GM19239 (cell line): ENCODE results near the gene RAD50.
"Not testable (repeated sequence)": the region's sequence is repeated elsewhere in the genome, so short reads cannot be mapped to it uniquely, and the experiment has no call there.

Experiments used
- DNase-seq: peaks from one replicate; pipeline ENCODE4 v3.0.0; 2011; ENCODE audit warnings: low spot score; ENCODE audit not compliant: insufficient read length
- FAIRE-seq: peaks from 2 replicates; lab custom pipeline; 2011; peaks lifted over from hg19 to GRCh38; lab: Jason Lieb, UNC

RAD50 gene

GRCh38 chr5:132556153-132556762 is 519 bp upstream of the RAD50 start:
- DNase-seq: no peak
- no peak for FAIRE-seq

- FAIRE-seq (no peak), DNase-seq (peak; percentile 12)
Measured at GRCh38 chr5:132557478-132558172, 848 bp downstream of the RAD50 start.

DNA sequence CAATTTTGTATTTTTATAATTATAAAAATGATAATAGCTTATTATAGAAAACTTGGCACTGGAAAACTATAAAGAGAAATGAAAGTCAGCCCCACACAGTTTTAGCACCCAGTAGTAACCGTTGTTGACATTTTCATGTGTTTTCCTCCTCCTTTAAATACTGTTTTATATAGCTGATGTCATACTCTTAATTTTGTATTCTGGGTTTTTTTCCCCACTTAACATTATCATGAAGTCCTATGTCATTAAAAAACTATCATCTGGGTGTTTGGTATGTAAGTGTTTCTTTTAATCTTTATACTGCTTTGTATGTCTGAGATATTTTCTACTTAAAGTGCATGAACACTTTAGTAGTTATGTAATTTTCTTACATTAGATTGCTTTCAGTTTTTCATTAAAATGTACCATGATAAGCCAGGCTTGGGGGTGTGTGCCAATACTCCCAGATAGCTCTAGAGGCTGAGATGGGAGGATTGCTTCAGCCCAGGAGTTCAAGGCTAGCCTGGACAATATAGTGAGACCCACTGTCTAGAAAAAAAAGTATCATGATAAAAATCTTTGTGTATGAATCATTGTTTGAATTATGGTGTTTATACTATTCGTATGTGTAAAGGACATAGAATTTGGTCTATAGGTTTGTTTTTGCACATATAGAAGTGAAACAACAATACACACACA is 2.7 kb downstream of the RAD50 start:
- FAIRE-seq (no peak), DNase-seq (no peak)

DNA sequence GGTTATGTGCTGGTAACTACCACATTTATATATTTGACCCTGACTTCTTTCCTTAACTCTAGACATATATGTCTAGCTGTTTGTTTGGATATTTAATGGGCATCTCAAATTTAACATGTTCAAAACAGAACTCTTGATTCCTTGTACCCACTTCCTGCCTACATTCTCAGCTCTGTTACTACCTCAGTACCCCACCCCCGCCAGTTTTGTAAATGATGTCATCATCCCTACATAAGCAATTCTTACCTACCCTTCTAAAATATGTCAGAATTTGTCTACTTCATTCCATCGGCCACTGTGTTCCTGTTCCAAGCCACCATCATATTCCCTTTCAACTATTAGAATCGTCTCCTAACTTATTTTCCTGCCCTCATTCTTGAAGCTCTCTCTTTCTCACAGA is 4.8 kb downstream of the RAD50 start:
- FAIRE-seq (peak; percentile 11), DNase-seq (no peak)

- not testable (repeated sequence) for FAIRE-seq, DNase-seq
Measured at GRCh38 chr5:132564555-132564954, 7.8 kb downstream of the RAD50 start.

GRCh38 chr5:132566657-132567056 is 9.9 kb downstream of the RAD50 start:
- DNase-seq (no peak), FAIRE-seq (no peak)

DNA sequence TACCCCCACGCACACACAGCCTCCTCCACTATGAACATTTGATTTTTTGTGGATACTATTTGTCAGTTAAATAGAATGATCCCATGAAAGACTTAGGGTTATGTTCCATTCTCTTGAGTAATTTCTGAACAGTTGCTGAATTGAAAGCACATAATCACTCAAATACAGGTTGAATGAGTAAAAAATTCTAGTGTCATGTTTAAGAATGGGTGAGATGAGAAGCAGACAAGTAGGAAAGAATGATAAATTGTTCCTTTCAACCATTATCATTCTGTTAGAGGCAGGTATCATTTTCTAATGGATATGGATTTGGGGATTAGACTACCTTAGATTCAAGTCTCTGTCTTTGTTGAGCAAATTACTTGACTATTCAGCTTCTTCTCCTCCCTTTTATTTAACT is 19.3 kb downstream of the RAD50 start:
- FAIRE-seq (no peak), DNase-seq (no peak)

DNA sequence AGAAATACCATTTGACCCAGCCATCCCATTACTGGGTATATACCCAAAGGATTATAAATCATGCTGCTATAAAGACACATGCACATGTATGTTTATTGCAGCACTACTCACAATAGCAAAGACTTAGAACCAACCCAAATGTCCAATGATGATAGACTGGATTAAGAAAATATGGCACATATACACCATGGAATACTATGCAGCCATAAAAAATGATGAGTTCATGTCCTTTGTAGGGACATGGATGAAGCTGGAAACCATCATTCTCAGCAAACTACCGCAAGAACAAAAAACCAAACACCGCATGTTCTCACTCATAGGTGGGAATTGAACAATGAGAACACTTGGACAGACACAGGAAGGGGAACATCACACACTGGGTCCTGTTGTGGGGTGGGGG is 27.8 kb downstream of the RAD50 start:
- FAIRE-seq, DNase-seq: not testable (repeated sequence)

DNA sequence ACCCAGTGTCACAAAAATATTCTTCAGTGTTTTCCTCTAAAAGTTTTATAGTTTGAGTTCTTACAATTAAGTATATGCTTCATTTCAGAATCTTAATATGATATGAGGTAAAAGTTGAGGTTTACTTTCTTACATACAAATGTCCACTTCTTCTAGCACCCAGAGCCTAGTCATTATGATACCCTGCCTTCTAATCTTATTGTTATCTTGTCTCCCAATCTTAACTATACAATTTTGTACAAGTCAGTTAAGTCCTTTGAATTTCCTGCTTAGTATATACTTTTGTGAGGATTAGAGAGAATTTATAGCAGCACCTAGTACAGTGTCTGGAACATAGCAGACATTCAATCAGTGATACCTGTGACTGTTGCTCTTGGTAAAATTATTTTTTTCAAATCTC is 29.3 kb downstream of the RAD50 start:
- FAIRE-seq: no peak
- DNase-seq: no peak

- DNase-seq: no peak
- no peak for FAIRE-seq
Measured at GRCh38 chr5:132589467-132589866, 32.7 kb downstream of the RAD50 start.

- FAIRE-seq (peak; percentile 86), DNase-seq (no peak)
Measured at GRCh38 chr5:132591145-132591544, 34.4 kb downstream of the RAD50 start.

- DNase-seq: no peak
- no peak for FAIRE-seq
Measured at GRCh38 chr5:132592521-132592920, 35.7 kb downstream of the RAD50 start.

DNA sequence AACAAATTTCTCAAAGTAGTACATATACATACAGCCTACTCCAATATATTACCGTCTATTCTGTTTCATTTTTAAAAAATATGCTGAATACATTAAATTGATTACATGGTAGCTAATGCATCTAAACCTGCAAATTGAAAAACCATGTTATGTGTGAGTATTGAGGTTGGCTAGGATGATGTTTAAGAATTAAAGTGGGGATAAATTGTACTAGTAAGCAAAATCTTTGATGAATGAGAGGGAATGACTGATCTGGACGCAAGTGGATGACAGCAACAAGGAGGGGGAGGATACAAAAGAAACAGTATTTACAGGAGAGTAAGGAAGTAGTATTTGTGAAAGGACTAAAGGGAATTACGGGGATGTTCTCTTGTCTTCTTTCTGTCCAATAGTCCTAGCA is 37.4 kb downstream of the RAD50 start:
- FAIRE-seq (no peak), DNase-seq (no peak)

DNA sequence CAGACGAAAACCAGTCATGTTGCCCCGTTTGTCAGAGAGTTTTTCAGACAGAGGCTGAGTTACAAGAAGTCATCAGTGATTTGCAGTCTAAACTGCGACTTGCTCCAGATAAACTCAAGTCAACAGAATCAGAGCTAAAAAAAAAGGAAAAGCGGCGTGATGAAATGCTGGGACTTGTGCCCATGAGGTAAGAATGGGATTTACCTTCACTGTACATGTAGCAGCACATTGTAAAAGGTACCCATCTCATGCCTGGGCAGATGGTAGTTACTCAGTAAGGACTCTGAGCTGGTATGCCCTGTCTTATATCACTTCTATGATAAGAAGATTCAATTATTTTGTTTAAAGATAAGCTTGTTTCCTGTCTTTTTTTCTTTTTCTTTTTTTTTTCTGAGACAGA is 38.8 kb downstream of the RAD50 start:
- no peak for FAIRE-seq

GRCh38 chr5:132601071-132601728 is 44.4 kb downstream of the RAD50 start:
- no peak for FAIRE-seq
- no peak for DNase-seq

More for the DNA sequence above, 38.8 kb downstream of the RAD50 start:
- no peak for DNase-seq

DNA sequence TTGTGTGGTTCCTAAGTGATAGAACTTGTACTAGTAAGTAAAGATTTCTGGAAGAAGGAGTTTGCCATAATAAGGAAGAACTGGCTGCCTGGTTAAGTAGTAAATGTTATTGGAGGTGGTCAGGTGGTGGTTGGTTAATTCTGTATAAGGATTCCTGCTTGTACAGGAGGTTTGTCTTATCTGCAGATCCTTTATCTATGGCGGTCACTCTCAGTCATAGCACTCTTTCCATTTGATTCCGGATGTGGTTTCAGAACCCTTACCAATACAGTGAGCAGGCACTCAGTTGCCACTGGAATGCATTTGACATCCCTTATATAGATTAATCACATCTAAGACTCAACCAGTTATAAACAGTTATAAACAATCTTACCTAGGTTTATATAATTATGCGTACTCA is 50.3 kb downstream of the RAD50 start:
- no peak for FAIRE-seq
- no peak for DNase-seq

DNA sequence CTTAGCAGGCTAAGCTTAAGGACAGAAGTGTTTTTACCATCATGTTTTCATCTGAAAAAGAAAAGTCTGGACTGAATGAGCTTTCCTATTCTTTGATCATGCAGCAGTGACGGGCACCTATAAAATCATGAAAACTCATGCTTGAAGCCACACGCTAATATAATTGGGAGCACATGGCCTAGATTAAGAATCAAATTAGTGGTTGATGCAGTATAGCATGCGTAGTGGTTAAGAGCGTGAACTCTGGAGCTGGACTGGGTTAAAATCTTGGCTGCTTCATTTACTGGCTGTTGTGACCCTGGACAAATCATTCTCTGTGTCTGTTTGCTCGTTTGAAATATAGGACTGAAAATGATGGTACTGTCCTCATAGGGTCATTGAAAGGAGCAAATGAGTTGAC is 51.3 kb downstream of the RAD50 start:
- no peak for FAIRE-seq
- DNase-seq: no peak

DNA sequence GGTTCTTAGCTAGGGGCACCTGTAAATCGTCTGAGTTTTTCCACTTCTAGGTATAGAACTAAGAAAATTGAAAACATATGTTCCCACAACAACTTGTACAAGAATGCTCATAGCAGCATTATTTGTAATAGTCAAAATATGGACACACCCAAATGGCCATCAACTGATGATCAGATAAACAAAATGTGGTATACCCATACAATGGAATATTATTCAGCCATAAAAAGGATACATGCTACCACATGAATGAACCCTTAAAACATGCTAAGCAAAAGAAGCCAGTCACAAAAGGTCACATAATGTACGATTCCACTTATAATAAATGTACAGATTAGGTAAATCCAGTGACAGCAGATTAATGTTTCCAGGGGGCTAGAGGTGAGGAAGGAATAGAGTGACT is 55.2 kb downstream of the RAD50 start:
- DNase-seq (no peak), FAIRE-seq (no peak)

DNA sequence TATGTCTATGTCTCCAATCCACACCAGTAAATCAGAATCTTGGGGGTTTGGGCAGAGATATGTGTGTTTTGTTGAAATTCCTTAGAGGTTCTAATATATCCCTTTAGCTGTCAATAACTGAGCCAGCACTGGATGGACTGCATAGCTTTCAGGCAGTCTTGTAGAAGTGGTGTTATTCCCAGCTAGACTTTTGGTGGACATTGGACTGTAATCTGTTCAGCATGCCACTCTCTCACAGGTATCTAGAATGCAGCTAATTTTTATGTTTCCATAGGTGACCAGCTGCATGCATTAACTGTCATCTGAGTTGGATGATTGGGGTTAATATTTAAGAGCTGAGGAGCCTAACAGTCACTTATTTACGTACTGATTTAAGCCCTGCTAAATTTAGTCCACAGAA is 56.1 kb downstream of the RAD50 start:
- DNase-seq (no peak), FAIRE-seq (no peak)

- DNase-seq (no peak), FAIRE-seq (peak; percentile 4)
Measured at GRCh38 chr5:132621699-132622098, 64.9 kb downstream of the RAD50 start.

- DNase-seq: no peak
- FAIRE-seq: no peak
Measured at GRCh38 chr5:132622608-132623007, 65.8 kb downstream of the RAD50 start.
